Measurements from ENCODE around the gene SUB1.

Gene SUB1

GRCh38 chr5:32562843-32563242 lies 22.5 kb upstream of the SUB1 start:
- no peaks in the 10 kb centered on the region for H4K20me1 ChIP-seq (ENCODE audit: insufficient read depth, low read length)
- H3K27ac ChIP-seq (ENCODE audit: low read depth, low read length, poor library complexity, severe bottlenecking), result no peak overlapping the region
- no peaks in the 10 kb centered on the region for H3K36me3 ChIP-seq (ENCODE audit: insufficient read depth, low read length)
- no peaks in the 10 kb centered on the region for H3K9me2 ChIP-seq (ENCODE audit: low read depth, low read length)
- H3K9me3 ChIP-seq (ENCODE audit: low read length), result no peaks in the 10 kb centered on the region
- no peaks in the 10 kb centered on the region for H3K4me1 ChIP-seq (ENCODE audit: insufficient read depth, low read length, severe bottlenecking)
- no peak overlapping the region for H3K9ac ChIP-seq (ENCODE audit: low read length)
- no peaks in the 10 kb centered on the region; the same call in 1 of the 2 replicates for H3K27me3 ChIP-seq (ENCODE audit: insufficient read depth, low read length)
- no peaks in the 10 kb centered on the region for H3K79me2 ChIP-seq (ENCODE audit: insufficient read depth, low read length)
- H3K4me2 ChIP-seq (ENCODE audit: low read length), result no peak overlapping the region
- H3F3A ChIP-seq (ENCODE audit: insufficient read depth, low read length), result no peaks in the 10 kb centered on the region
- H3K4me3 ChIP-seq (ENCODE audit: low read depth, low read length, poor library complexity, severe bottlenecking), result no peak overlapping the region
- no peak for TF ChIP-seq EZH2 (IDR thresholded peaks at IDR 0.05; ENCODE audit: borderline replicate concordance, low read length)
- no peak for TF ChIP-seq CTCF (IDR thresholded peaks at IDR 0.05; ENCODE audit: low read length)
- no peak overlapping the region for H2AFZ ChIP-seq (ENCODE audit: low read length)

DNA sequence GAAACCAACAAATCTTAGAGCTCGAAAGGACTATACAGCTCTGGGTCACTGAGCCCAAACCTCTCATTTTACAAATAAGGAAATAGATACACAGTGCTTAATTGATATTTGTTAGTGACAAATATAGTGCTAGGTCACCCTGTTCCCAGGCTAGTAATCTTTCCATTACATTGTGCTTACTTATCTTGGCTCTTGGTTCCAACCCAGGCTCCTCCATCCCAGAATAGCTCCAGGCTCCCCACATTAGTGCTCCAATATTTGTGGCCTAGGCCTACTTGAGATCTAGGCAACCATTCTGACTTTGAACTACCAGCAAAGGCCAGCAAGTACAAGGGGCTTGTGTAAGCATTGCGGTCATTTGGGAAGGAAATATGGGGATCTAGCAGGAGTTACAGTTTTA lies 21.7 kb upstream of the SUB1 start:
- Histone ChIP-seq H3K27me3 (ENCODE audit: insufficient read depth, low read length) (no peaks in the 10 kb centered on the region; the same call in 1 of the 2 replicates), H3K4me1 (ENCODE audit: insufficient read depth, low read length, severe bottlenecking) (no peaks in the 10 kb centered on the region), H3K4me3 (ENCODE audit: low read depth, low read length, poor library complexity, severe bottlenecking) (no peak overlapping the region), H3K9me3 (ENCODE audit: low read length) (no peaks in the 10 kb centered on the region), H4K20me1 (ENCODE audit: insufficient read depth, low read length) (no peaks in the 10 kb centered on the region), H3K4me2 (ENCODE audit: low read length) (no peak overlapping the region), H3K36me3 (ENCODE audit: insufficient read depth, low read length) (no peaks in the 10 kb centered on the region), H3K79me2 (ENCODE audit: insufficient read depth, low read length) (no peaks in the 10 kb centered on the region), H3K9ac (ENCODE audit: low read length) (no peak overlapping the region), H3F3A (ENCODE audit: insufficient read depth, low read length) (no peaks in the 10 kb centered on the region), H3K9me2 (ENCODE audit: low read depth, low read length) (no peaks in the 10 kb centered on the region), H2AFZ (ENCODE audit: low read length) (no peak overlapping the region), H3K27ac (ENCODE audit: low read depth, low read length, poor library complexity, severe bottlenecking) (no peak overlapping the region)
- TF ChIP-seq CTCF (IDR thresholded peaks at IDR 0.05; ENCODE audit: low read length) (no peak), EZH2 (IDR thresholded peaks at IDR 0.05; ENCODE audit: borderline replicate concordance, low read length) (no peak)

GRCh38 chr5:32565145-32565544 lies 20.2 kb upstream of the SUB1 start:
- Histone ChIP-seq H3F3A (ENCODE audit: insufficient read depth, low read length) (no peaks in the 10 kb centered on the region), H3K27ac (ENCODE audit: low read depth, low read length, poor library complexity, severe bottlenecking) (no peak overlapping the region), H3K9me2 (ENCODE audit: low read depth, low read length) (no peaks in the 10 kb centered on the region), H3K36me3 (ENCODE audit: insufficient read depth, low read length) (no peaks in the 10 kb centered on the region), H3K4me3 (ENCODE audit: low read depth, low read length, poor library complexity, severe bottlenecking) (no peak overlapping the region), H2AFZ (ENCODE audit: low read length) (no peak overlapping the region), H3K9me3 (ENCODE audit: low read length) (no peaks in the 10 kb centered on the region), H3K9ac (ENCODE audit: low read length) (no peak overlapping the region), H3K4me2 (ENCODE audit: low read length) (no peak overlapping the region), H4K20me1 (ENCODE audit: insufficient read depth, low read length) (no peaks in the 10 kb centered on the region), H3K27me3 (ENCODE audit: insufficient read depth, low read length) (no peaks in the 10 kb centered on the region; the same call in 1 of the 2 replicates), H3K4me1 (ENCODE audit: insufficient read depth, low read length, severe bottlenecking) (no peaks in the 10 kb centered on the region), H3K79me2 (ENCODE audit: insufficient read depth, low read length) (no peaks in the 10 kb centered on the region)
- no peak for TF ChIP-seq EZH2 (IDR thresholded peaks at IDR 0.05; ENCODE audit: borderline replicate concordance, low read length)
- no peak for TF ChIP-seq CTCF (IDR thresholded peaks at IDR 0.05; ENCODE audit: low read length)

Data from OCI-LY1 (cell line).